ENCODE results near the gene KRT7.
"Not testable (repeated sequence)": the region's sequence is repeated elsewhere in the genome, so short reads cannot be mapped to it uniquely, and the experiment has no call there.

KRT7 gene

GRCh38 chr12:52280319-52280795 lies 47.3 kb downstream of the KRT7 start:
- H3K27me3 Mint-ChIP-seq = peaks cover 32% of the 10 kb centered on the region
- peak overlapping the region; percentile 48 for H3K27ac Mint-ChIP-seq
- intact Hi-C loops (cut with micrococcal nuclease) = no loop called here

GRCh38 chr12:52280796-52281560 lies 47.9 kb downstream of the KRT7 start:
- intact Hi-C loops (cut with micrococcal nuclease) = no loop called here
- peaks cover 27% of the 10 kb centered on the region for H3K27me3 Mint-ChIP-seq
- H3K4me1 Mint-ChIP-seq (ENCODE audit: low read depth) = peaks cover 28% of the 10 kb centered on the region
- H3K36me3 Mint-ChIP-seq (ENCODE audit: low read depth) = no peaks in the 10 kb centered on the region
- no peak overlapping the region for H3K27ac Mint-ChIP-seq
- H3K9me3 Mint-ChIP-seq = no peaks in the 10 kb centered on the region
- H3K4me3 Mint-ChIP-seq = no peak overlapping the region

More at GRCh38 chr12:52280319-52280795, 47.3 kb downstream of the KRT7 start:
- Mint-ChIP-seq H3K4me1 (ENCODE audit: low read depth) (peaks cover 28% of the 10 kb centered on the region), H3K9me3 (no peaks in the 10 kb centered on the region), H3K36me3 (ENCODE audit: low read depth) (no peaks in the 10 kb centered on the region), H3K4me3 (no peak overlapping the region)

GRCh38 chr12:52284562-52285171 lies 51.6 kb downstream of the KRT7 start:
- no peaks in the 10 kb centered on the region for H3K36me3 Mint-ChIP-seq (ENCODE audit: low read depth)
- peaks cover 16% of the 10 kb centered on the region for H3K27me3 Mint-ChIP-seq
- no peak overlapping the region for H3K27ac Mint-ChIP-seq
- no peak overlapping the region for H3K4me3 Mint-ChIP-seq
- peaks cover 24% of the 10 kb centered on the region for H3K4me1 Mint-ChIP-seq (ENCODE audit: low read depth)
- intact Hi-C loops (cut with micrococcal nuclease) = no loop called here
- H3K9me3 Mint-ChIP-seq = no peaks in the 10 kb centered on the region

GRCh38 chr12:52285172-52285745 lies 52.2 kb downstream of the KRT7 start:
- H3K4me3 Mint-ChIP-seq = no peak overlapping the region
- H3K4me1 Mint-ChIP-seq (ENCODE audit: low read depth) = peaks cover 18% of the 10 kb centered on the region
- H3K9me3 Mint-ChIP-seq = no peaks in the 10 kb centered on the region
- peaks cover 15% of the 10 kb centered on the region for H3K27me3 Mint-ChIP-seq
- no peak overlapping the region for H3K27ac Mint-ChIP-seq
- intact Hi-C loops (cut with micrococcal nuclease) = no loop called here
- no peaks in the 10 kb centered on the region for H3K36me3 Mint-ChIP-seq (ENCODE audit: low read depth)

GRCh38 chr12:52285851-52286530 lies 52.9 kb downstream of the KRT7 start:
- H3K4me3 Mint-ChIP-seq = no peak overlapping the region
- no peak overlapping the region for H3K27ac Mint-ChIP-seq
- intact Hi-C loops (cut with micrococcal nuclease) = no loop called here
- H3K9me3 Mint-ChIP-seq = no peaks in the 10 kb centered on the region
- H3K4me1 Mint-ChIP-seq (ENCODE audit: low read depth) = peaks cover 13% of the 10 kb centered on the region
- H3K27me3 Mint-ChIP-seq = peaks cover 15% of the 10 kb centered on the region
- H3K36me3 Mint-ChIP-seq (ENCODE audit: low read depth) = no peaks in the 10 kb centered on the region

- intact Hi-C loops (cut with micrococcal nuclease); H3K27ac Mint-ChIP-seq; H3K36me3 Mint-ChIP-seq (ENCODE audit: low read depth); H3K9me3 Mint-ChIP-seq; H3K4me3 Mint-ChIP-seq: not testable (repeated sequence)
- H3K4me1 Mint-ChIP-seq (ENCODE audit: low read depth) = peaks cover 13% of the 10 kb centered on the region
- H3K27me3 Mint-ChIP-seq = peaks cover 22% of the 10 kb centered on the region
Observed at GRCh38 chr12:52286857-52287785, 54.1 kb downstream of the KRT7 start.

- Mint-ChIP-seq H3K4me1 (ENCODE audit: low read depth) (peaks cover 13% of the 10 kb centered on the region), H3K27me3 (peaks cover 25% of the 10 kb centered on the region), H3K27ac (peak overlapping the region; percentile 1)
- H3K9me3 Mint-ChIP-seq; intact Hi-C loops (cut with micrococcal nuclease); H3K4me3 Mint-ChIP-seq; H3K36me3 Mint-ChIP-seq (ENCODE audit: low read depth): not testable (repeated sequence)
Observed at GRCh38 chr12:52287816-52288805, 55.1 kb downstream of the KRT7 start.

- intact Hi-C loops (cut with micrococcal nuclease); H3K9me3 Mint-ChIP-seq; H3K27ac Mint-ChIP-seq; H3K36me3 Mint-ChIP-seq (ENCODE audit: low read depth); H3K4me3 Mint-ChIP-seq: not testable (repeated sequence)
- peaks cover 30% of the 10 kb centered on the region for H3K27me3 Mint-ChIP-seq
- H3K4me1 Mint-ChIP-seq (ENCODE audit: low read depth) = peaks cover 32% of the 10 kb centered on the region
Observed at GRCh38 chr12:52290483-52291134, 57.6 kb downstream of the KRT7 start.

- H3K4me1 Mint-ChIP-seq (ENCODE audit: low read depth) = peaks cover 40% of the 10 kb centered on the region
- H3K36me3 Mint-ChIP-seq (ENCODE audit: low read depth) = no peaks in the 10 kb centered on the region
- peaks cover 30% of the 10 kb centered on the region for H3K27me3 Mint-ChIP-seq
- H3K4me3 Mint-ChIP-seq = no peak within 1 kb of the TSS
- no peaks in the 10 kb centered on the region for H3K9me3 Mint-ChIP-seq
- intact Hi-C loops (cut with micrococcal nuclease) = no loop called here
- H3K27ac Mint-ChIP-seq = no peak within 1 kb of the TSS
Observed at GRCh38 chr12:52291267-52291935, 58.4 kb downstream of the KRT7 start, which contains the start of gene KRT81. KRT81 (minus strand) TSS chr12:52291534; CDS start chr12:52291465, 69 bp downstream.

GRCh38 chr12:52293926-52294325 lies 60.9 kb downstream of the KRT7 start:
- peaks cover 31% of the 10 kb centered on the region for H3K27me3 Mint-ChIP-seq
- H3K36me3 Mint-ChIP-seq (ENCODE audit: low read depth) = no peaks in the 10 kb centered on the region
- H3K9me3 Mint-ChIP-seq = no peaks in the 10 kb centered on the region
- no peak overlapping the region for H3K4me3 Mint-ChIP-seq
- H3K27ac Mint-ChIP-seq = no peak overlapping the region
- H3K4me1 Mint-ChIP-seq (ENCODE audit: low read depth) = peaks cover 33% of the 10 kb centered on the region
- intact Hi-C loops (cut with micrococcal nuclease) = no loop called here

- no peak overlapping the region for H3K4me3 Mint-ChIP-seq
- peaks cover 37% of the 10 kb centered on the region for H3K27me3 Mint-ChIP-seq
- H3K36me3 Mint-ChIP-seq (ENCODE audit: low read depth) = no peaks in the 10 kb centered on the region
- no peak overlapping the region for H3K27ac Mint-ChIP-seq
- H3K4me1 Mint-ChIP-seq (ENCODE audit: low read depth) = peaks cover 33% of the 10 kb centered on the region
- intact Hi-C loops (cut with micrococcal nuclease) = no loop called here
- no peaks in the 10 kb centered on the region for H3K9me3 Mint-ChIP-seq
Observed at GRCh38 chr12:52294803-52295202, 61.8 kb downstream of the KRT7 start.
